Astrocyte (in vitro differentiated cells and primary cell): ENCODE data around the gene CDS1.

Source experiments
- CTCF ChIP-seq: IDR thresholded peaks from 2 replicates; pipeline ENCODE4 v1.5.1; 2011; ENCODE audit warnings: low read depth, mild to moderate bottlenecking, inconsistent platforms, low read length, moderate library complexity; ENCODE audit not compliant: insufficient read depth
- EZH2 ChIP-seq: IDR thresholded peaks from 2 replicates; pipeline ENCODE4 v1.6.1; 2012; ENCODE audit warnings: mild to moderate bottlenecking, low read length, inconsistent platforms; ENCODE audit not compliant: insufficient read depth

GRCh38 chr4:84594724-84595123, 11.8 kb downstream of the CDS1 start:
- TF ChIP-seq EZH2: no peak
- no peak for TF ChIP-seq CTCF
